GM12891 (cell line): ENCODE measurements around the gene RPL5.

Source experiments
- PAX5 ChIP-seq: IDR thresholded peaks from 2 replicates; pipeline ENCODE4 v1.6.1; 2011; ENCODE audit warnings: low read length, moderate library complexity, mild to moderate bottlenecking; ENCODE audit not compliant: insufficient read depth, severe bottlenecking
- POLR2A ChIP-seq: IDR thresholded peaks from 2 replicates; pipeline ENCODE4 v1.6.1; 2011; ENCODE audit warnings: low read depth, low read length, control low read depth
- POLR2AphosphoS5 ChIP-seq: IDR thresholded peaks from 2 replicates; pipeline ENCODE4 v1.6.1; 2011; ENCODE audit warnings: low read depth, low read length, control low read depth
- POU2F2 ChIP-seq: IDR thresholded peaks from 2 replicates; pipeline ENCODE4 v1.6.1; 2011; ENCODE audit warnings: low read depth, mild to moderate bottlenecking, control low read depth, low read length, moderate library complexity
- TAF1 ChIP-seq: IDR thresholded peaks from 2 replicates; pipeline ENCODE4 v1.6.1; 2011; ENCODE audit warnings: low read depth, low read length, control low read depth

GRCh38 chr1:92877081-92877711 is 45.4 kb downstream of the RPL5 start:
- no peak for TF ChIP-seq POLR2A
- TF ChIP-seq POLR2AphosphoS5, result no peak
- no peak for TF ChIP-seq TAF1
- TF ChIP-seq PAX5, result no peak
- TF ChIP-seq POU2F2, result no peak
